ENCODE results near the gene ERBB4.

ERBB4 gene

GRCh38 chr2:212538305-212539071 is at the start of gene ERBB4:
Gene ERBB4 (minus strand): TSS chr2:212538802. CDS start chr2:212538530, 272 bp downstream.
- peak within 1 kb of the TSS; percentile 51 for H3K4me3 Mint-ChIP-seq
- no peak within 1 kb of the TSS for H3K27ac Mint-ChIP-seq
- H3K4me1 Mint-ChIP-seq (ENCODE audit: low read depth): peaks cover 7% of the 10 kb centered on the region
- H3K27me3 Mint-ChIP-seq (ENCODE audit: low read depth): peaks cover 74% of the 10 kb centered on the region
- DNase-seq (ENCODE audit: low spot score): no peak
- no peaks in the 10 kb centered on the region for H3K9me3 Mint-ChIP-seq
- H3K36me3 Mint-ChIP-seq (ENCODE audit: low read depth): no peaks in the 10 kb centered on the region

GRCh38 chr2:212580117-212580516 is 41.5 kb upstream of the ERBB4 start:
- H3K27ac Mint-ChIP-seq: no peak overlapping the region
- no peaks in the 10 kb centered on the region for H3K9me3 Mint-ChIP-seq
- no peaks in the 10 kb centered on the region for H3K36me3 Mint-ChIP-seq (ENCODE audit: low read depth)
- H3K27me3 Mint-ChIP-seq (ENCODE audit: low read depth): no peaks in the 10 kb centered on the region
- no peak for DNase-seq (ENCODE audit: low spot score)
- no peak overlapping the region for H3K4me3 Mint-ChIP-seq
- no peaks in the 10 kb centered on the region for H3K4me1 Mint-ChIP-seq (ENCODE audit: low read depth)

GRCh38 chr2:212556296-212556695 is 17.7 kb upstream of the ERBB4 start:
- no peak overlapping the region for H3K4me3 Mint-ChIP-seq
- no peaks in the 10 kb centered on the region for H3K4me1 Mint-ChIP-seq (ENCODE audit: low read depth)
- H3K27me3 Mint-ChIP-seq (ENCODE audit: low read depth): no peaks in the 10 kb centered on the region
- no peak overlapping the region for H3K27ac Mint-ChIP-seq
- H3K36me3 Mint-ChIP-seq (ENCODE audit: low read depth): no peaks in the 10 kb centered on the region
- DNase-seq (ENCODE audit: low spot score): no peak
- H3K9me3 Mint-ChIP-seq: no peaks in the 10 kb centered on the region

- Mint-ChIP-seq H3K27ac (no peak overlapping the region), H3K9me3 (no peaks in the 10 kb centered on the region), H3K4me3 (no peak overlapping the region), H3K4me1 (ENCODE audit: low read depth) (no peaks in the 10 kb centered on the region), H3K36me3 (ENCODE audit: low read depth) (no peaks in the 10 kb centered on the region), H3K27me3 (ENCODE audit: low read depth) (no peaks in the 10 kb centered on the region)
- DNase-seq (ENCODE audit: low spot score): no peak
Observed at GRCh38 chr2:212554233-212554632, 15.6 kb upstream of the ERBB4 start.

GRCh38 chr2:212549941-212550340 is 11.3 kb upstream of the ERBB4 start:
- no peak overlapping the region for H3K4me3 Mint-ChIP-seq
- no peaks in the 10 kb centered on the region for H3K4me1 Mint-ChIP-seq (ENCODE audit: low read depth)
- H3K27ac Mint-ChIP-seq: no peak overlapping the region
- DNase-seq (ENCODE audit: low spot score): no peak
- peaks cover 1% of the 10 kb centered on the region for H3K27me3 Mint-ChIP-seq (ENCODE audit: low read depth)
- H3K9me3 Mint-ChIP-seq: no peaks in the 10 kb centered on the region
- no peaks in the 10 kb centered on the region for H3K36me3 Mint-ChIP-seq (ENCODE audit: low read depth)

GRCh38 chr2:212549463-212549862 is 10.9 kb upstream of the ERBB4 start:
- no peak overlapping the region for H3K4me3 Mint-ChIP-seq
- H3K27ac Mint-ChIP-seq: no peak overlapping the region
- H3K36me3 Mint-ChIP-seq (ENCODE audit: low read depth): no peaks in the 10 kb centered on the region
- no peaks in the 10 kb centered on the region for H3K4me1 Mint-ChIP-seq (ENCODE audit: low read depth)
- DNase-seq (ENCODE audit: low spot score): no peak
- peaks cover 3% of the 10 kb centered on the region for H3K27me3 Mint-ChIP-seq (ENCODE audit: low read depth)
- no peaks in the 10 kb centered on the region for H3K9me3 Mint-ChIP-seq

- no peak overlapping the region for H3K4me3 Mint-ChIP-seq
- DNase-seq (ENCODE audit: low spot score): no peak
- no peaks in the 10 kb centered on the region for H3K4me1 Mint-ChIP-seq (ENCODE audit: low read depth)
- peaks cover 6% of the 10 kb centered on the region for H3K27me3 Mint-ChIP-seq (ENCODE audit: low read depth)
- H3K9me3 Mint-ChIP-seq: no peaks in the 10 kb centered on the region
- no peak overlapping the region for H3K27ac Mint-ChIP-seq
- H3K36me3 Mint-ChIP-seq (ENCODE audit: low read depth): no peaks in the 10 kb centered on the region
Observed at GRCh38 chr2:212548455-212548819, 9.8 kb upstream of the ERBB4 start.

GRCh38 chr2:212547716-212548454 is 9.3 kb upstream of the ERBB4 start:
- no peaks in the 10 kb centered on the region for H3K9me3 Mint-ChIP-seq
- no peak overlapping the region for H3K4me3 Mint-ChIP-seq
- H3K27me3 Mint-ChIP-seq (ENCODE audit: low read depth): peaks cover 10% of the 10 kb centered on the region
- no peak for DNase-seq (ENCODE audit: low spot score)
- H3K27ac Mint-ChIP-seq: no peak overlapping the region
- no peaks in the 10 kb centered on the region for H3K36me3 Mint-ChIP-seq (ENCODE audit: low read depth)
- no peaks in the 10 kb centered on the region for H3K4me1 Mint-ChIP-seq (ENCODE audit: low read depth)

GRCh38 chr2:212546669-212547068 is 8.1 kb upstream of the ERBB4 start:
- DNase-seq (ENCODE audit: low spot score): no peak
- no peak overlapping the region for H3K4me3 Mint-ChIP-seq
- H3K27me3 Mint-ChIP-seq (ENCODE audit: low read depth): peaks cover 18% of the 10 kb centered on the region
- H3K27ac Mint-ChIP-seq: no peak overlapping the region
- no peaks in the 10 kb centered on the region for H3K36me3 Mint-ChIP-seq (ENCODE audit: low read depth)
- H3K9me3 Mint-ChIP-seq: no peaks in the 10 kb centered on the region
- H3K4me1 Mint-ChIP-seq (ENCODE audit: low read depth): no peaks in the 10 kb centered on the region

GRCh38 chr2:212540341-212540740 is 1.7 kb upstream of the ERBB4 start:
- Mint-ChIP-seq H3K4me3 (no peak overlapping the region), H3K9me3 (no peaks in the 10 kb centered on the region), H3K27me3 (ENCODE audit: low read depth) (peaks cover 71% of the 10 kb centered on the region)

GRCh38 chr2:212539072-212539880 is 674 bp upstream of the ERBB4 start:
- H3K4me3 Mint-ChIP-seq: no peak overlapping the region
- H3K27me3 Mint-ChIP-seq (ENCODE audit: low read depth): peaks cover 73% of the 10 kb centered on the region
- no peaks in the 10 kb centered on the region for H3K36me3 Mint-ChIP-seq (ENCODE audit: low read depth)
- no peak for DNase-seq (ENCODE audit: low spot score)
- H3K4me1 Mint-ChIP-seq (ENCODE audit: low read depth): peaks cover 7% of the 10 kb centered on the region
- no peak overlapping the region for H3K27ac Mint-ChIP-seq
- H3K9me3 Mint-ChIP-seq: no peaks in the 10 kb centered on the region

More at GRCh38 chr2:212540341-212540740, 1.7 kb upstream of the ERBB4 start:
- no peak for DNase-seq (ENCODE audit: low spot score)
- no peaks in the 10 kb centered on the region for H3K36me3 Mint-ChIP-seq (ENCODE audit: low read depth)
- H3K27ac Mint-ChIP-seq: no peak overlapping the region
- peaks cover 7% of the 10 kb centered on the region for H3K4me1 Mint-ChIP-seq (ENCODE audit: low read depth)

GRCh38 chr2:212537726-212538304 is 787 bp downstream of the ERBB4 start:
- peaks cover 7% of the 10 kb centered on the region for H3K4me1 Mint-ChIP-seq (ENCODE audit: low read depth)
- no peak overlapping the region for H3K27ac Mint-ChIP-seq
- H3K27me3 Mint-ChIP-seq (ENCODE audit: low read depth): peaks cover 70% of the 10 kb centered on the region
- DNase-seq (ENCODE audit: low spot score): no peak
- no peaks in the 10 kb centered on the region for H3K36me3 Mint-ChIP-seq (ENCODE audit: low read depth)
- no peaks in the 10 kb centered on the region for H3K9me3 Mint-ChIP-seq
- H3K4me3 Mint-ChIP-seq: peak overlapping the region; percentile 51

GRCh38 chr2:212536817-212537725 is 1.5 kb downstream of the ERBB4 start:
- no peaks in the 10 kb centered on the region for H3K9me3 Mint-ChIP-seq
- no peak for DNase-seq (ENCODE audit: low spot score)
- H3K27ac Mint-ChIP-seq: no peak overlapping the region
- H3K4me3 Mint-ChIP-seq: peak overlapping the region; percentile 28
- peaks cover 7% of the 10 kb centered on the region for H3K4me1 Mint-ChIP-seq (ENCODE audit: low read depth)
- H3K36me3 Mint-ChIP-seq (ENCODE audit: low read depth): no peaks in the 10 kb centered on the region
- peaks cover 64% of the 10 kb centered on the region for H3K27me3 Mint-ChIP-seq (ENCODE audit: low read depth)
